GM12878 (cell line): Measurements from ENCODE around the gene CDX1. TPM values are rescaled to one million over a fixed set of nuclear protein-coding genes. Genes with fewer than 3 reads are reported as not detected.

Source experiments
- ATAC-seq: fragments of 200-7000 bp; cut with Tn5 transposase; 3 replicates; pipeline ENCODE4 v1.9.1; 2020; ENCODE audit warnings: mild to moderate bottlenecking, moderate library complexity
- BruUV-seq: library from RNA; stranded (reverse); fragments of 400-500 nt; replicated peaks from 2 replicates; lab custom pipeline; 2021; lab: Mats Ljungman, UMichigan
- CTCF ChIA-PET: fragments of 300-600 bp; sonication (Branson Sonifier 250); formaldehyde crosslinking; extraction: SDS; loops from one replicate; lab custom pipeline; 2021; ENCODE audit warnings: inconsistent platforms; lab: Yijun Ruan, JAX
- POLR2A ChIA-PET: fragments of 350-600 bp; formaldehyde crosslinking; extraction: SDS; loops from one replicate; lab custom pipeline; 2021; ENCODE audit warnings: inconsistent platforms; lab: Charles Lee
- RAD21 ChIA-PET: fragments of 300-600 bp; sonication (Branson Sonifier 250); formaldehyde crosslinking; loops from one replicate; lab custom pipeline; 2023; ENCODE audit warnings: antibody characterized with exemption; ENCODE audit not compliant: unreplicated experiment; lab: Charles Lee
- SMC1A ChIA-PET: fragments of 300-600 bp; sonication (Branson Sonifier 250); formaldehyde crosslinking; loops from one replicate; lab custom pipeline; 2023; ENCODE audit not compliant: unreplicated experiment, uncharacterized antibody; lab: Charles Lee
- DNase-seq: peaks from one replicate; pipeline ENCODE4 v3.0.0-alpha.2; 2011; ENCODE audit warnings: low read depth, low spot score
- FAIRE-seq: peaks from 3 replicates; lab custom pipeline; 2011; peaks lifted over from hg19 to GRCh38; lab: Jason Lieb, UNC
- H2AFZ ChIP-seq: 2 replicates; pipeline ENCODE4 v1.6.0; 2011; ENCODE audit warnings: low read depth, low read length, control low read depth; ENCODE audit not compliant: control insufficient read depth
- H3K27ac ChIP-seq: 2 replicates; pipeline ENCODE4 v1.5.1; 2011; ENCODE audit warnings: control low read depth; ENCODE audit not compliant: control insufficient read depth, insufficient read depth
- H3K27me3 ChIP-seq, 2 experiments: replicated peaks in 1 of 2; 2 replicates each; pipeline versions ENCODE4 v1.6.0 to v1.6.1; 2011; ENCODE audit warnings: low read length in 1 of 2; ENCODE audit not compliant: control insufficient read depth in 2 of 2, insufficient read depth in 2 of 2
- H3K36me3 ChIP-seq, 2 experiments: 2 replicates each; pipeline ENCODE4 v1.5.1; 2011; ENCODE audit warnings: low read length in 1 of 2; ENCODE audit not compliant: control insufficient read depth in 2 of 2, insufficient read depth in 2 of 2
- H3K4me1 ChIP-seq: 2 replicates; pipeline ENCODE4 v1.6.1; 2011; ENCODE audit warnings: mild to moderate bottlenecking, low read length, moderate library complexity, mixed read lengths; ENCODE audit not compliant: control insufficient read depth, insufficient read depth
- H3K4me2 ChIP-seq: 2 replicates; pipeline ENCODE4 v1.6.0; 2011; ENCODE audit warnings: control low read depth; ENCODE audit not compliant: control insufficient read depth, insufficient read depth
- H3K4me3 ChIP-seq: fragments of 200-600 bp; sonication (generic); 2 replicates; pipeline ENCODE4 v1.5.1; 2016
- H3K79me2 ChIP-seq: 2 replicates; pipeline ENCODE4 v1.6.0; 2011; ENCODE audit warnings: low read length; ENCODE audit not compliant: control insufficient read depth, insufficient read depth
- H3K9ac ChIP-seq: 2 replicates; pipeline ENCODE4 v1.8.0; 2011; ENCODE audit warnings: low read length, control low read depth, mixed read lengths; ENCODE audit not compliant: control insufficient read depth, insufficient read depth
- H3K9me3 ChIP-seq: replicated peaks from 3 replicates; pipeline ENCODE4 v1.5.1; 2011; ENCODE audit warnings: mild to moderate bottlenecking, low read length; ENCODE audit not compliant: control insufficient read depth, insufficient read depth
- H4K20me1 ChIP-seq: 2 replicates; pipeline ENCODE4 v1.6.0; 2011; ENCODE audit not compliant: control insufficient read depth, insufficient read depth
- BACH1 ChIP-seq: fragments of 450-650 bp; IDR thresholded peaks from 2 replicates; pipeline ENCODE4 v1.6.1; 2017; ENCODE audit warnings: mild to moderate bottlenecking, borderline replicate concordance
- HDAC2 ChIP-seq: fragments of 200-600 bp; sonication (generic); IDR thresholded peaks from 2 replicates; pipeline ENCODE4 v1.6.1; 2017
- HDGF ChIP-seq: fragments of 450-650 bp; IDR thresholded peaks from 2 replicates; pipeline ENCODE4 v1.6.1; 2016; ENCODE audit warnings: antibody characterized with exemption
- MTA2 ChIP-seq: fragments of 450-650 bp; IDR thresholded peaks from 2 replicates; pipeline ENCODE4 v1.6.1; 2016; ENCODE audit warnings: low read depth, mild to moderate bottlenecking, moderate library complexity
- POLR2AphosphoS5 ChIP-seq: IDR thresholded peaks from 2 replicates; pipeline ENCODE4 v1.6.1; 2011; ENCODE audit warnings: mild to moderate bottlenecking, low read length, inconsistent platforms
- SMC3 ChIP-seq: IDR thresholded peaks from 2 replicates; pipeline ENCODE4 v1.6.1; 2011; ENCODE audit warnings: low read length, improper control_type of control experiment, borderline replicate concordance
- ZNF217 ChIP-seq: fragments of 450-650 bp; IDR thresholded peaks from 2 replicates; pipeline ENCODE4 v1.6.1; 2017; ENCODE audit warnings: antibody characterized with exemption, mild to moderate bottlenecking
- WGBS: methylation state at CpG from one replicate; pipeline ENCODE4 v1.1.6; 2016; ENCODE audit warnings: low lambda C conversion rate; ENCODE audit not compliant: insufficient replicate concordance, insufficient coverage; ENCODE audit errors: missing lambda C conversion rate; 5-methylcytosine and 5-hydroxymethylcytosine counted together
- in situ Hi-C: fragments of 300-500 bp; cut with MboI; formaldehyde crosslinking; loops from 9 replicates; pipeline ENCODE4 v1.14.3; 2018; ENCODE audit warnings: mixed read lengths
- intact Hi-C: fragments of 100-400 bp; cut with micrococcal nuclease; formaldehyde crosslinking; loops from one replicate; pipeline ENCODE4 v1.14.2; 2022; ENCODE audit not compliant: unreplicated experiment
- polyA plus RNA-seq, 11 experiments: library from polyadenylated mRNA; depleted of rRNA in 4 of 11; unstranded in 6 of 11; stranded (reverse) in 5 of 11; fragments of >200 nt; fragmentation: Nextera tagmentation in 4 of 11; fragmentation: Illumina TruSeq in 1 of 11; extraction: Ambion mirVana in 4 of 11; extraction: Trizol in 1 of 11; gene quantifications; 1 replicate in 1 of 11; 2 replicates in 10 of 11; pipeline versions ENCODE4 v1.2.1 to v1.2.3, GENCODE V29; 2011 to 2016; ENCODE audit warnings: inconsistent platforms in 2 of 11, missing spikeins in 2 of 11, low read depth in 1 of 11
- total RNA-seq, 4 experiments: library from RNA; depleted of rRNA in 3 of 4; stranded (reverse); fragments of >200 nt in 3 of 4; fragmentation: Illumina TruSeq in 1 of 4; extraction: Trizol in 1 of 4; gene quantifications; 2 replicates each; pipeline versions ENCODE4 v1.2.1 to v1.2.3, GENCODE V29; 2013 to 2021
- TF ChIP-seq, protein P1 (sequence below): fragments of 450-650 bp; IDR thresholded peaks from 2 replicates; pipeline ENCODE4 v1.6.1; 2017; ENCODE audit warnings: mild to moderate bottlenecking, moderate library complexity
- TF ChIP-seq, protein P2 (sequence below): IDR thresholded peaks from 2 replicates; pipeline ENCODE4 v1.6.1; 2012; ENCODE audit warnings: mild to moderate bottlenecking, low read depth, low read length
- TF ChIP-seq, protein P3 (sequence below): fragments of 450-650 bp; IDR thresholded peaks from 2 replicates; pipeline ENCODE4 v1.6.1; 2017; ENCODE audit warnings: antibody characterized with exemption, mild to moderate bottlenecking, moderate library complexity

Gene CDX1
- total and polyA plus RNA-seq, 10 of the 15 experiments (the other 5 are each of a cell fraction or from before 2014, with no cell fraction given), result not detected

DNA sequence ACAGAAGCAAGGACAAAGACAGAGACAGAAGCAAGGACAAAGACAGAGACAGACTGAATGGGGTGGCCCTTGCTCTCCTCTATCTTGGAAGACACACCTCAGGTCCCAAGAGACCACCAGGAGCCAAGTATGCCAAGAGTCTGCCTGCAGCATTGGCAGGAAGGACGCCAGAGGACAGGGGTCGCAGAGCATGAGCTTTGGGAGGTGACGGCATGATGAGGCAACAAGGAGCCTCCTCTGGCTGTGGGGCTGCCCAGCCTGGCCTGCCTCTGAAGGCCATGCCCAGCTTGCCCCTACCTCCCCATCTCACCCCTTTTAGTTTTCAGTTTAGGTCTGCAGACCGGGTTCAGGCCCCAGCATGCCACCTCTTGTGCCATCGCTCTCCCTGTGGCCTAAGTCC, 28.6 kb upstream of the CDX1 start (continued):
- TF ChIP-seq, protein P1, sequence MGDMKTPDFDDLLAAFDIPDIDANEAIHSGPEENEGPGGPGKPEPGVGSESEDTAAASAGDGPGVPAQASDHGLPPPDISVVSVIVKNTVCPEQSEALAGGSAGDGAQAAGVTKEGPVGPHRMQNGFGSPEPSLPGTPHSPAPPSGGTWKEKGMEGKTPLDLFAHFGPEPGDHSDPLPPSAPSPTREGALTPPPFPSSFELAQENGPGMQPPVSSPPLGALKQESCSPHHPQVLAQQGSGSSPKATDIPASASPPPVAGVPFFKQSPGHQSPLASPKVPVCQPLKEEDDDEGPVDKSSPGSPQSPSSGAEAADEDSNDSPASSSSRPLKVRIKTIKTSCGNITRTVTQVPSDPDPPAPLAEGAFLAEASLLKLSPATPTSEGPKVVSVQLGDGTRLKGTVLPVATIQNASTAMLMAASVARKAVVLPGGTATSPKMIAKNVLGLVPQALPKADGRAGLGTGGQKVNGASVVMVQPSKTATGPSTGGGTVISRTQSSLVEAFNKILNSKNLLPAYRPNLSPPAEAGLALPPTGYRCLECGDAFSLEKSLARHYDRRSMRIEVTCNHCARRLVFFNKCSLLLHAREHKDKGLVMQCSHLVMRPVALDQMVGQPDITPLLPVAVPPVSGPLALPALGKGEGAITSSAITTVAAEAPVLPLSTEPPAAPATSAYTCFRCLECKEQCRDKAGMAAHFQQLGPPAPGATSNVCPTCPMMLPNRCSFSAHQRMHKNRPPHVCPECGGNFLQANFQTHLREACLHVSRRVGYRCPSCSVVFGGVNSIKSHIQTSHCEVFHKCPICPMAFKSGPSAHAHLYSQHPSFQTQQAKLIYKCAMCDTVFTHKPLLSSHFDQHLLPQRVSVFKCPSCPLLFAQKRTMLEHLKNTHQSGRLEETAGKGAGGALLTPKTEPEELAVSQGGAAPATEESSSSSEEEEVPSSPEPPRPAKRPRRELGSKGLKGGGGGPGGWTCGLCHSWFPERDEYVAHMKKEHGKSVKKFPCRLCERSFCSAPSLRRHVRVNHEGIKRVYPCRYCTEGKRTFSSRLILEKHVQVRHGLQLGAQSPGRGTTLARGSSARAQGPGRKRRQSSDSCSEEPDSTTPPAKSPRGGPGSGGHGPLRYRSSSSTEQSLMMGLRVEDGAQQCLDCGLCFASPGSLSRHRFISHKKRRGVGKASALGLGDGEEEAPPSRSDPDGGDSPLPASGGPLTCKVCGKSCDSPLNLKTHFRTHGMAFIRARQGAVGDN, result no peak

DNA sequence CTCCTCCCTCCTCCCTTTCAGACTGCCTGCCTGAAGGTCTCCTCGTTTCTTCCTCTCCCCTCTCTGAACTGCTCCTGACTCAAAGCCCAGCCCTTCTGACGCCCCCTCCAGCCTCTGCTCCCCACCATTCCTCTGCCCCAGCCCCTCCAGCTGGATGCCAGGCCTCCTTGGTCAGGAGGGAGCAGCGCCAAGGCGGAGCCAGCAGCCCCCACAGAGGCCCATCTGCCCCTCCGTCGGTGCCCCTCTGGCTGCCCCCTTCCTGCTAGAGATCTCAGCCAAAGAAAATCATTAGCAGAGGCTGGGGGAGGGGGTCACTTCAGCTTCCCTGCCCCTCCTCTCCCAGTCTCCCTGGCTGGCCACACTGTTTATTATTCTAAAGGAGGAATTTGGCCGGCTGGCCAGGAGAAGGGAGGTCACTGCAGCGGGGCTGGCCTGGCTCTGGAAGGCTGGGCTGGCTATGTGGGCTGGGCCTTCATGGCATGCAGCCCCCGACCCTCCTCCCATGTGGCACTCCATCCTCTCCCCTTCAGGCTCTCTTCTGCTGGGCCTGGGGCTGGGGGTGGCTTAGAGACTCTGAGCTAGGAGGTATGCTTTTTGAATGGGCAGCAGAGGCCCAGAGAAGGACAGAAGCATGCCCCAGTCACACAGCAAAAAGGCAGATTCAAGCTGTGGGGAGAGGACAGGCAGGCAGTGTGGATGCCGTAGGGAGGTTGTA, 27.9 kb upstream of the CDX1 start:
- POLR2A ChIA-PET, result interaction anchor here (1.1 to 1.2 kb wide), 2 partner anchors 10 to 18 kb away, joined by 3 read pairs; no protein-coding TSS in a partner anchor
- no peak for FAIRE-seq

More for the DNA sequence above, 27.9 kb upstream of the CDX1 start:
- H3K9ac ChIP-seq, result no peak overlapping the region
- SMC1A ChIA-PET, result interaction anchor here (1.6 kb wide), 1 partner anchor 15 kb away, joined by 3 read pairs; no protein-coding TSS in a partner anchor
- H3K4me3 ChIP-seq, result no peak overlapping the region
- no peak overlapping the region for H2AFZ ChIP-seq
- TF ChIP-seq ZNF217 (no peak), SMC3 (no peak), HDGF (no peak), BACH1 (no peak), POLR2AphosphoS5 (no peak), HDAC2 (no peak), MTA2 (no peak)
- TF ChIP-seq, protein P2, sequence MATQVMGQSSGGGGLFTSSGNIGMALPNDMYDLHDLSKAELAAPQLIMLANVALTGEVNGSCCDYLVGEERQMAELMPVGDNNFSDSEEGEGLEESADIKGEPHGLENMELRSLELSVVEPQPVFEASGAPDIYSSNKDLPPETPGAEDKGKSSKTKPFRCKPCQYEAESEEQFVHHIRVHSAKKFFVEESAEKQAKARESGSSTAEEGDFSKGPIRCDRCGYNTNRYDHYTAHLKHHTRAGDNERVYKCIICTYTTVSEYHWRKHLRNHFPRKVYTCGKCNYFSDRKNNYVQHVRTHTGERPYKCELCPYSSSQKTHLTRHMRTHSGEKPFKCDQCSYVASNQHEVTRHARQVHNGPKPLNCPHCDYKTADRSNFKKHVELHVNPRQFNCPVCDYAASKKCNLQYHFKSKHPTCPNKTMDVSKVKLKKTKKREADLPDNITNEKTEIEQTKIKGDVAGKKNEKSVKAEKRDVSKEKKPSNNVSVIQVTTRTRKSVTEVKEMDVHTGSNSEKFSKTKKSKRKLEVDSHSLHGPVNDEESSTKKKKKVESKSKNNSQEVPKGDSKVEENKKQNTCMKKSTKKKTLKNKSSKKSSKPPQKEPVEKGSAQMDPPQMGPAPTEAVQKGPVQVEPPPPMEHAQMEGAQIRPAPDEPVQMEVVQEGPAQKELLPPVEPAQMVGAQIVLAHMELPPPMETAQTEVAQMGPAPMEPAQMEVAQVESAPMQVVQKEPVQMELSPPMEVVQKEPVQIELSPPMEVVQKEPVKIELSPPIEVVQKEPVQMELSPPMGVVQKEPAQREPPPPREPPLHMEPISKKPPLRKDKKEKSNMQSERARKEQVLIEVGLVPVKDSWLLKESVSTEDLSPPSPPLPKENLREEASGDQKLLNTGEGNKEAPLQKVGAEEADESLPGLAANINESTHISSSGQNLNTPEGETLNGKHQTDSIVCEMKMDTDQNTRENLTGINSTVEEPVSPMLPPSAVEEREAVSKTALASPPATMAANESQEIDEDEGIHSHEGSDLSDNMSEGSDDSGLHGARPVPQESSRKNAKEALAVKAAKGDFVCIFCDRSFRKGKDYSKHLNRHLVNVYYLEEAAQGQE, result no peak
- TF ChIP-seq, protein P3, sequence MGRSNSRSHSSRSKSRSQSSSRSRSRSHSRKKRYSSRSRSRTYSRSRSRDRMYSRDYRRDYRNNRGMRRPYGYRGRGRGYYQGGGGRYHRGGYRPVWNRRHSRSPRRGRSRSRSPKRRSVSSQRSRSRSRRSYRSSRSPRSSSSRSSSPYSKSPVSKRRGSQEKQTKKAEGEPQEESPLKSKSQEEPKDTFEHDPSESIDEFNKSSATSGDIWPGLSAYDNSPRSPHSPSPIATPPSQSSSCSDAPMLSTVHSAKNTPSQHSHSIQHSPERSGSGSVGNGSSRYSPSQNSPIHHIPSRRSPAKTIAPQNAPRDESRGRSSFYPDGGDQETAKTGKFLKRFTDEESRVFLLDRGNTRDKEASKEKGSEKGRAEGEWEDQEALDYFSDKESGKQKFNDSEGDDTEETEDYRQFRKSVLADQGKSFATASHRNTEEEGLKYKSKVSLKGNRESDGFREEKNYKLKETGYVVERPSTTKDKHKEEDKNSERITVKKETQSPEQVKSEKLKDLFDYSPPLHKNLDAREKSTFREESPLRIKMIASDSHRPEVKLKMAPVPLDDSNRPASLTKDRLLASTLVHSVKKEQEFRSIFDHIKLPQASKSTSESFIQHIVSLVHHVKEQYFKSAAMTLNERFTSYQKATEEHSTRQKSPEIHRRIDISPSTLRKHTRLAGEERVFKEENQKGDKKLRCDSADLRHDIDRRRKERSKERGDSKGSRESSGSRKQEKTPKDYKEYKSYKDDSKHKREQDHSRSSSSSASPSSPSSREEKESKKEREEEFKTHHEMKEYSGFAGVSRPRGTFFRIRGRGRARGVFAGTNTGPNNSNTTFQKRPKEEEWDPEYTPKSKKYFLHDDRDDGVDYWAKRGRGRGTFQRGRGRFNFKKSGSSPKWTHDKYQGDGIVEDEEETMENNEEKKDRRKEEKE, result no peak
- H3K9me3 ChIP-seq, result no peaks in the 10 kb centered on the region
- no peaks in the 10 kb centered on the region for H3K36me3 ChIP-seq
- H3K4me2 ChIP-seq, result no peak overlapping the region
- no peak overlapping the region for H3K27ac ChIP-seq
- no peaks in the 10 kb centered on the region for H3K4me1 ChIP-seq
- 33% methylated on average over 10 of the region's 10 CpGs for WGBS
- in situ Hi-C loops, result no loop called here
- no peaks in the 10 kb centered on the region for H3K27me3 ChIP-seq
- BruUV-seq, result no TSS peak
- H4K20me1 ChIP-seq, result no peaks in the 10 kb centered on the region
- DNase-seq (no peak), ATAC-seq (no peak)
- RAD21 ChIA-PET, result interaction anchor here (1.1 kb wide), 1 partner anchor 24 kb away, joined by 3 read pairs; no protein-coding TSS in a partner anchor
- CTCF ChIA-PET, result interaction anchor here (0.8 to 1.3 kb wide), 4 partner anchors 10 to 21 kb away, joined by 3 read pairs; partner anchors contain the start of gene PDGFRB
- no peaks in the 10 kb centered on the region for H3K79me2 ChIP-seq
- intact Hi-C loops, result no loop called here
